HG02678 (cell line): ENCODE data around the gene GNAT2.
A peak's percentile ranks its signal among the peaks of the same experiment; 100 is the strongest.
"Not testable (repeated sequence)": the region's sequence is repeated elsewhere in the genome, so short reads cannot be mapped to it uniquely, and the experiment has no call there.

Experiments used
- ATAC-seq: cut with Tn5 transposase; IDR thresholded peaks from one replicate; pipeline ENCODE4 v1.9.1; 2021; ENCODE audit warnings: mild to moderate bottlenecking, moderate library complexity; ENCODE audit not compliant: unreplicated experiment

Gene GNAT2

DNA sequence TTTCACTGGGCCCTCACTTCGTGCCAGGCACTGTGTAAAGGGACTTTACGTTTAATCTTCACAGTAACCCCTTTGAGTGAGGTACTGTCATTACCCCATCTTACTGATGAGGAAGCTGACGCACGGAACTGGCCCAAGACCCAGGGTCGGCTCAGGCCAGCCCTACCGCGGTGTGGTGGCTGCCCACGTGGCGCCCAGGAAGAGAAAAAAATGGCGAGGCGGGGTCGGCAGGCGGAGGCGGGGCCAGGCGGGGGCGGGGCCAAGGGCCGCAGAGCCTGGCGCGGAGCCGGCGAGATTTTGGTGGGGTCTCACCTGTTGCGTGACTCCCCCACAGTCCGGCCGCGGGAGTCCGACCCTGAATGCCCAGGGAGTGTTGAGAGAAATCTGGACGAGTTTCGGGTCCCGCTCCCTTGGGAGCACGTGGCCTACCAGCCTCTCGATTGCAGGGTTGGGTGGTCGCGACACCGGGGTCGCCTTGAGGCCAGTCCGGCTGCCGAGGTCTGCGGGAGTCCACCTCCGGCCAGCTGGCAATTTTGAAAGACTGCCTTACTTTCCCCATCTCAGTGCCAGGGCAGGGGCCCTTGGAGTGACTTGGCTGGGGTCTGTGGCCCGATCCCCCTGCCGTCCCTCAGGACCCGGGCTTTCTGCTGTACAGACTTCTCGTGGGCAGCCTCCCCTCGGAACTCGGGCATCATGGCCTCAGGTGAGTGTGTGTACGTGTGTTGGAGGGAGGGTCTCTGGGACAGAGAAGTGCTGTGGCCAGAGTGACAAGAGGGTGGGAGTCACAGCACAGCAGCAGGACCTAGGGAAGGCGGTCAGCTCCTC is at the start of gene GNAT2, which contains the start of gene AMPD2:
Gene GNAT2, minus strand, starts transcription at position 41 of the 825 bp plus-strand sequence. CDS start 6,746 bp downstream, outside the sequence.
Gene AMPD2, plus strand, starts transcription at position 262 of the 825 bp plus-strand sequence. CDS start 1,339 bp downstream, outside the sequence.
- ATAC-seq, result peak; percentile 57

DNA sequence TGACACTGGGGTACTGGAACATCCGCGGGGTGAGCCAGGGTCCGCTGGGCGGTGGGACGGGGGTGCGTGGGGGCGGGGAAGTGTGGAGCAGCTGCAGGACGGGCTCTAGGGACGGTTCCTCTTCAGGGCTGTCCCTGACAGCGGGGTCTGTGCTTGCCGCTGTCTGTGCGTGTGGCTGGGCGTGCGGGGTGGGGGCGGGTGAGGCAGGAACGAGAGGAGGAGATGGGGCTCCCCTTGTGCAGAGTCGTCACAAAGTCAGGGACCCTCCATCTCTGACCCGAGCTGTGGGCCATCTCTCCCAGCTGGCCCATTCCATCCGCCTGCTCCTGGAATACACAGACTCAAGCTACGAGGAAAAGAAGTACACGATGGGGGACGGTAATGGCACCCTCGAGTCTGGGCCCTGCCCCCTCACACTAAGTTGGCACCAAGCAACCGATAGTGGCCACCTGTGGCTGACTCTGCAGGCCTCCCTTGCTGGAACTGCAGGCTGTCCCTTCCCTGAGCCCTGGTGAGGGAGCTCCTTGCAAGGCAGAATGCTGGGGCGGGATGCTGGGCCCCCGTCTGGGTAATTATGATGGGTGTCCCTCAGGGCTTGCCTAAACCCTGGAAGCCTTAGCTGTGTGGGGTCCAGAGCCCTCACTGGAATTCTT is 48.8 kb upstream of the GNAT2 start:
- no peak for ATAC-seq

DNA sequence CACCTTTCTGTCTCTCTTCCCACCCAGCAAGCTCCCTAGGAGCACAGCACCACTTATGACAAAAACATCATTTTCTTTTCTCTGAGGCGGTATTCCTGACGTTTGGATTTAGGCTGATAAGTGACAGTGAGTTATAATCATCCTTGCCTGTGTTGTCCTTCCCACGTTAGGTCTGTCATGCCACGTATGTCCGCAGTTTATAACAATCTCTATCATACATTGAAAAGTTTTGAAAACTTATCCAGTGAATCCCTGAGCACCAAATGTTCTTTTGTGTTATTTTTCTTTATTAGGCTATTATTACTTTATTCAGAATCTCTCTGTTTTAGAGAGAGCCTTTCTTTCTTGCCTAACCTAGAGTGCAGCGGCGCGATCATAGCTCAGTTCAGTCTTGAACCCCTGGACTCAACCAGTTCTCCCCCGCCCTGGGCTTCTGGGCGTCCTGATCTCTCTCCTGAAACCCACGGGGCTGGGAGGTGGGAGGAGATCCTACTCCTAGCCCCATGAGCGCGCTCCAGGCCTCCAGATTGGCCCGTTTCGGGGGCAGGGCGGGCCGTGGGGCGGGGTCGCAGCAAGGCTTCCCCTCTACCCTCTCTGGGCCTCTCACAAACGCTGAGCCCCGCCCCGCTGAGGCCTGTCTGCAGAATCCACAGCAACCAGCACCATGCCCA is 48.2 kb upstream of the GNAT2 start, which contains the start of gene GSTM2:
Gene GSTM2, plus strand, starts transcription at position 606 of the 671 bp plus-strand sequence. Its CDS starts 59 bp downstream, at position 665.
- peak; percentile 98 for ATAC-seq

DNA sequence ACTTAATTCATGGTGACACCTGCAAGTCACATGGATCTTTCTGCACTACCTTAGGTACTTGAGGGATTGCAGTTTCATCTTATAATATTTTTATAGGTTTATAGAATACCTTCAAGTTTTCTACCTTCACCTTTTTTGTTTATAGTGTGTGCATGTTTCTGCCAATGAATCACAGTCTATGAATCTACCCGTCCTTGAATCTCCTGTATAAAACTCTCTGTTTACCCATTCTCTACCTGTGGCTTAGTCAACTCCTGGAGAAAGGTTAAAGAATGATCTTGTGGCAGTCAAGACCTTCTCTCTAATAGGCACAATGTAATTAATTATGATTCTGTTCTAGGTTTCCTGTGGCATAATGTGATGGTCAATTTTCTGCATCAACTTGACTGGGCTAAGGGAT is 45.3 kb upstream of the GNAT2 start:
- no peak for ATAC-seq

DNA sequence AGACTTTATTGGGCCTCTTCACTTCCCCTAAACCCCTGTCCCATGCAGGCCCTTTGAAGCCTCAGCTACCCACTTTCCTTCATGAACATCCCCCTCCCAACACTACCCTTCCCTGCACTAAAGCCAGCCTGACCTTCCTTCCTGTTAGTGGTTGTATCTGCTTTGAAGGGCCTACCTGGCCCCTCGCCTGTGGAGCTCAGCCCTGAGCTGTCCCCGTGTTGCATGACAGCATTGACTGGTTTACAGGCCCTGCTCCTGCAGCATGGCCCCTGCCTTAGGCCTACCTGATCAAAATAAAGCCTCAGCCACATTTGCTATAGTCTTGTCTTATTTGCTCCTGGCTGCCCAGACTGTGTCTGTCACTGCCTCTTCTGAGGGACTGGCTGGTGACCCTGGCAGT is 42.0 kb upstream of the GNAT2 start:
- no peak for ATAC-seq

DNA sequence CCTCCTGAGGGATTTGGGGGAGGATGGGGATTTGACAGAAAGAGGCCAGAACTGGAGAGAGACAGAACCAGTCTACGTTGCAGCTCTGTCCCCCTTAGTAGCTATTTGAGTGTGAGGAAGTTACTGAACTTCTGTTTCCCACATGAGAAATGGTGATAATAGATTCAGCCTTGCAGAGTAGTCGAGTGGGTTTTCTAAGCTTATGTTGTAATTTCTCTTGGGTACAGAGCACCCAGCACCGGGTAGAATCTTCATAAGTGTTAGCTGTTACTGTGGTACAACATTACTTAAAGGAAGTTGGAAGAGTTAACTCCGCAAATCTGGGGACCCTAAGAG is 41.2 kb upstream of the GNAT2 start:
- not testable (repeated sequence) for ATAC-seq

DNA sequence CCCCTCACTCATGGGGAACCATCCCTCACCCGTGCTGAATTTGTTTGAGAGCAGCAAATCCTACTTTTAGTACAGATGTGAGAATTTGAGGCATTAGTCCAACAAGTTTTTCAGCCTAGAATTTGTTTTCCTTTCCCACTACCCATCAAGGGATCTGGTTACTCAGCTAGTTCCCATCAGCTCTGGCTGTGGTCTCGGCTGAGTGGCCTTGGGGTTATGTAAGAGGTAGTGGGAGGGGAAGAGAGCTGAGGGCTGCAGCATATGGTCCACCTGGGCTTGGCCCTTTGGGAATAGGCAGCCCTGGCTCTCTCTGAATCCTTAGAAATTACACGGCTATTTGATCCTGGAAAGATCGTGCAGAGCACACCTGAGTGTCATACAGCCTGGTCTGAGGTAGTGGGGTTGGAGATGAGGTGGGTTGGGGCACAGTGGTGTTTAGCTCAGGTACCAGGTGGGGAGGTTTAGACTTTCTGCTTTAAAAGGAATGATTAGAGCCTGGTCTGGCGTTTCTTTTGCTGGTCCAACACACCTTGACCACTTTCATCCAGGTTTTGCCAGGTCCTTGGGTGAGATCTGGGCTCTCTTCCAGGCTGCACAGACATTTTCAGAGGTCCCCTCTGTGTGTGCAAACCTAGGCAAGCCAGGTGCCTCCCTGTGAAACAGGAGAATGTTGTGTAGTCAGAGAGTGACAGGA is 40.7 kb upstream of the GNAT2 start:
- no peak for ATAC-seq

DNA sequence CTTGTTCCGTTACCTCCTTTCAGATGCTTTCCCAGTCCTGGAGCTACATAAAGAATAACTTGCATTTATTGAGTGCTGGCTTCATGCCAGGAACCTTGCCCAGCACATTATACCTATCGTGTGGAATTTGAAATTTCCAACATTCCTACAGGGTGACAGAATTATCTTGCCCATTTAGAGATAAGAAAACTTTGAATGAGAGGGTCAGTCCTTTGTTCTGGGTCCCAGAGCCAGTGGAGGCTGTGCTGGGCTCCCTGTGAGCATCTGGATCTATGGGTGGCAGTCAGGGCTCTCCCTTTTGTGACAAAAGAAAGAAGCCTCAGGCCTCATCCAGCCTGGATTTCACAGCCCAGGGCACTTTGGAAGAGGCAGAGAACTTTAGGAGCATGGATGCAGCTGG is 39.7 kb upstream of the GNAT2 start:
- ATAC-seq, result no peak

DNA sequence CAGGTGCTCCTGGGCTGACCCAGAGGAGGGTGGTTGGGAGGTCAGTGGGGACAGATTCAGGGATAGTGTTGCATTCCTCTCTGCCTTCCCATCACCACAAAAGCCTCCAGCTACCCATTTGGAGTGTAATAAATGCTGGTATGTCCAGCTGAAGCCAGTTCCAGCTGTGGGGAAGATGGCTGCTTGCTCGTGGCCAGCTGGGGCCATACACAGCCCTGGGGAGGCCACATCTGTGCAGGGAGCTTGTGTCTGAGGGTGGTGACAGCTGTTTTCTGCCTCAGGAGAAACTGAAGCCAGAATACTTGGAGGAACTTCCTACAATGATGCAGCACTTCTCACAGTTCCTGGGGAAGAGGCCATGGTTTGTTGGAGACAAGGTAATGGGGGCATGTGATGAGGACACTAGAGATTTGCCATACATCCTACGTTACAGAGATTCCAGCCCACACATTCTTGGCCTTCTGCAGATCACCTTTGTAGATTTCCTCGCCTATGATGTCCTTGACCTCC is 39.2 kb upstream of the GNAT2 start:
- ATAC-seq, result no peak

DNA sequence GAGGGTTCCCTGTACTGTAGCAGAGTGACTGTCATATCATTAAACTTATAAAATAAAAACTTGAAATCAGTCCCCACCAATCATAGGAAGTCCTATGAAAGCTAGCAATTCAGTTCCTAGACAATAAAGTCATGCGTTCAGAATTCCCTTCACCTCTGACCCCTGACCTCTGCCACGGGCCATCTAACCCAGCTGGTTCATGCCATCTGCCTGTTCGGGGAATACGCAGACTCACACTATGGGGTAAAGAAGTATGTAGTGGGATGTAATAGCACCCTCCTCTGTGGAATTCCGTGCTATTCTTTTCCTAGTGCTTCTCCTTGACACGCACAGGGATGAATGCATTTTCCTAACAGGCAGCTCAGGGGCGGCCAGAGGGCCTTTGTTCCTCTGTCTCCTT is 38.6 kb upstream of the GNAT2 start:
- no peak for ATAC-seq

DNA sequence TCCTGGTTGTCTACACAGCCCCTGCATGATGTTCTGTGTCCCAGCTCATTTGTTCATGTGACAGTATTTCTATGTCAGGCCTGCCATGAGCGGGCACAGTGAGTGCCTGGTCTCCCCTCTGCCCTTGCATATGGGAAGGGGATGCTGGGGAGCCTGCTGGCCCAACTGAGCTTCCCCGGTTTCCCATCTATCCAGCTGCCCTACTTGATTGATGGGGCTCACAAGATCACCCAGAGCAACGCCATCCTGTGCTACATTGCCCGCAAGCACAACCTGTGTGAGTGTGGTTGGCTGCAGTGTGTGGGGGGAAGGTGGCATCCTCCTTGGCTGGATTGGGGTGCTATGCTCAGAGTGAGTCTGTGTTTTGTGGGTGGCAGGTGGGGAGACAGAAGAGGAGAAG is 38.0 kb upstream of the GNAT2 start:
- no peak for ATAC-seq

DNA sequence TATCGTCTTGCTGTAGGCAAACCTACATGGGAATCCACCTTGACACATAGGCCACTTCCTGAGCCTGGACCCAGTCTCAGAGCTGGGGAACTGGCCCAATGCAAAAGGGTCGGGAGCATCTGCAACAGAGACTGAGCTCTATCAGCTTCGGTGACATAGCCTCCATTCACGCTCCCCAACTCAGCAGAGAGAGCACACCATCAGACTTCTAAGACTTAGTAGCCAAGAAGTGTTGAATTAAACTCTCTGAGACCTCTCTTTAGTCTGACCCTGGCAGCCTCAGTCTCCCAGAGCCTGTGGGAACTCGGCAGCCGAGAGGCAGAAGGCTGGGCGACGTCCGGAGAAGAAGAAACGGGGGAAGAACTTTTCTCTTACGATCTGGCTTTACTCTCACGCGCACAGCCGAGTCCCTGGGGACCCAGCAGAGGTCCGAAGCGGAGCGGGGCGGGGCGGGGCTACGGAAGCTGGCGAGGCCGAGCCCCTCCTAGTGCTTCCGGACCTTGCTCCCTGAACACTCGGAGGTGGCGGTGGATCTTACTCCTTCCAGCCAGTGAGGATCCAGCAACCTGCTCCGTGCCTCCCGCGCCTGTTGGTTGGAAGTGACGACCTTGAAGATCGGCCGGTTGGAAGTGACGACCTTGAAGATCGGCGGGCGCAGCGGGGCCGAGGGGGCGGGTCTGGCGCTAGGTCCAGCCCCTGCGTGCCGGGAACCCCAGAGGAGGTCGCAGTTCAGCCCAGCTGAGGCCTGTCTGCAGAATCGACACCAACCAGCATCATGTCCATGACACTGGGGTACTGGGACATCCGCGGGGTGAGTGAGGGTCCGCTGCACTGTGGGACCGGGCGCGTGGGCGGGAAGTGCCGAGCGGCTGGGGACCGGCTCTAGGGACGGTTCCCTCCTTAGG is 36.5 kb upstream of the GNAT2 start, which contains the start of gene GSTM4:
Gene GSTM4, plus strand, starts transcription at position 485 of the 905 bp plus-strand sequence. Its CDS starts 291 bp downstream, at position 776.
- ATAC-seq, result peak; percentile 95

DNA sequence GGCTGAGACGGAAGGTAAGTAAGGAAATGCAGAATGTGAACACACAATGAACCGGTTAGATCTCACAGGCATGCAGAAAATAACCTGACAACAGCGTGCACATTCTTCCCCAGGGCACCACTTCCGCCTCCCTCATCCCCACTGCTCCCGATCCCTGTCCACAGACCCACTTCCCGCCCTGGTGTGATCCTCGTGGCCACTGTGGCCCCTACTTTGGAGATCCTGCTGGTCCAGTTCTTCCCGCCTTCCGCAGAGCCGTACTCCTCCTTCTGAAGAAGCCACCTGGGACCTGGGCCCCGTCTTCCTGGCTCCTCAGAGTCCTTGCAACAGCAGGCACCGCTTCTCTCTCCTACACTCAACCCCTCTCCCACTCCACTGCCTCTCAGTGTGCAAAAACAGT is 35.1 kb upstream of the GNAT2 start:
- no peak for ATAC-seq

DNA sequence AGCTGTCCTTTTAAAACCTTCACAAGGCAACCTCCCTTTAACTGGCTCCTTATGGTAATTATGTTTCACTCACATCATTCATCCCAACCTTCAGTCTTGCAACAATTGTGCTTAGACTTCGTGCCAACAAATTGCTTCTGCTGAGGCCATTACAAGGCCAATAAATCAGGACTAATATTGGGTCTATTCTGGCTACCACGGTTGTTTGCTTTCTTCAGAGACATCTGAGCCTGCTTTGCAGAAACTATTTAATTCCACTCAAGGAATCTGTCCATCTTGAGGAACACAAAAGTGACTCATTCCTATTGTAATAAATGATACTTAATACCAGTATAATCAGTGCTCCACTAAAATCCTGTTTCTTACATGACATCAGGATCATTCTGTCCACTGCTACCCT is 33.9 kb upstream of the GNAT2 start:
- ATAC-seq, result no peak

DNA sequence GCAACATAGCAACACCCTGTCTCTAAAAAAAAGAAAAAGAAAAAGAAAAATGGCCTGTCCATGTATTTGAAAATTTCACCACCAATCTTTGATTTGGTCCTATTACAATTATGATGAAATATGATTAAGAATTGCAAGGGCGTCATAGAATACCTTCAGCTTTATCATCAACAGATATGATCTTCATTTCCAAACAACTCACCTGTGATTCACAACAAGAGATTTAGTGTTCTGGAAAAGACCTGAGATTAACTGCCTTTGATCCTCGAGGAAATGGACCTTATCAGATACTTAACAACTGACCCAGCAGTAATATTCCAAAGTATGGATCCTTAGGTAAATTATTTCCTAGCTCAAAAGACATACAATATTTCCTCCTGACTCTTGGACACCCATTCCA is 33.0 kb upstream of the GNAT2 start:
- ATAC-seq, result no peak

DNA sequence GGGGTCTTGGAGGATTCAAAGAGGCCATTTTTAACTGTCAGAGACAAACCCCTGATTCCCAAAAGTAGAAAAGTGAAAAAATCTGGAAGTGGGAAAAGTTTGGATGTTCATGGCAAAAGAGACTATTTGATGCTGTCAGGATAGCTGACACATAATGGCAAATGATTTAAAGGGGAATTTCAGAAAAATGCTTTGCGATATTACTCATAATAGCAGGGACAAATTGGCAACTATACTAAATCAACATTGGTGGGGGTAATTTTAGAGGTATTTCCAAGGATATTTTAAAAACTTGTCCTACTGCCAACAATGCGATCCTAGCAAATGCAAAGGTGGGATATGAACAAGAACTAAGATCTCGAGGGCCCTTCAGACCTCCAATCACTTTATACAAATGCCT is 31.2 kb upstream of the GNAT2 start:
- ATAC-seq, result no peak

DNA sequence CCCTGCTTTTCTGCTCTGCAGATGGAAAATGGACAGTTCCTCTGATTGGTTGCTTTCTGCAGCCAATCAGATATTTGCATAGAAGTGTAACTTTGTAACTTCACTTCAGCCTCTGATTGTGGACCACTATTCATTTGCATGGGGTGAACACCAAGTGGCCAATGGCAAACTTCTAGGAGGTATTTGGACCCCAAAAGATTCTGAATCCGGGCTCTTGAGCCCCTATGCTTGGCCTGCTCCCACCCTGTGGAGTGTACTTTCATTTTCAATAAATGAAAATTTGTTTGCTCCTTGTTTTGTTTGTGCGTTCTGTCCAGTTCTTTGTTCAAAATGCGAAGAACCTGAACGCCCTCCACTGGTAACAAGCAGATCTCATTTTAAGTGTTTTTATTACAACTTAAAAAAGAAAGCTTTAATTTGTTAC is 30.1 kb upstream of the GNAT2 start:
- no peak for ATAC-seq

DNA sequence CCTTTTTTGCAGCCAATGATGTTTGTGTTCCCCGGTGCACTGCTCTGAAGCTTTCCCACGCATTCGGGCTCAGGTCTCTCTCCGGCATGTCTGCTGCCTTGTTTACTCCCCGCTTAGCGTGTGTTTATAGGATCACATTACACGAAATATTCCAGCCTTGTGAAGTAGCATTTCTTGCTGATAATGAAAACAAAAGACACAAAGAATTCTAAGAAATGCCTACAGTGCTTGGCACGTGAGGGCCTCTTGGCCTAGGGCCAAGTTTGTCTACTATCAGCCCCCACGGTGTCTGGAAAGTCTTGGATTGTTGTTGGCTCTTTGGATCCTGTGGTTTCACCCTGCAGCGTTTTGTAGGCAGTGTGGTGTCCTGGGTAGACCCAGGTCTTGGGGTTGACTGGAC is 25.3 kb upstream of the GNAT2 start:
- no peak for ATAC-seq

DNA sequence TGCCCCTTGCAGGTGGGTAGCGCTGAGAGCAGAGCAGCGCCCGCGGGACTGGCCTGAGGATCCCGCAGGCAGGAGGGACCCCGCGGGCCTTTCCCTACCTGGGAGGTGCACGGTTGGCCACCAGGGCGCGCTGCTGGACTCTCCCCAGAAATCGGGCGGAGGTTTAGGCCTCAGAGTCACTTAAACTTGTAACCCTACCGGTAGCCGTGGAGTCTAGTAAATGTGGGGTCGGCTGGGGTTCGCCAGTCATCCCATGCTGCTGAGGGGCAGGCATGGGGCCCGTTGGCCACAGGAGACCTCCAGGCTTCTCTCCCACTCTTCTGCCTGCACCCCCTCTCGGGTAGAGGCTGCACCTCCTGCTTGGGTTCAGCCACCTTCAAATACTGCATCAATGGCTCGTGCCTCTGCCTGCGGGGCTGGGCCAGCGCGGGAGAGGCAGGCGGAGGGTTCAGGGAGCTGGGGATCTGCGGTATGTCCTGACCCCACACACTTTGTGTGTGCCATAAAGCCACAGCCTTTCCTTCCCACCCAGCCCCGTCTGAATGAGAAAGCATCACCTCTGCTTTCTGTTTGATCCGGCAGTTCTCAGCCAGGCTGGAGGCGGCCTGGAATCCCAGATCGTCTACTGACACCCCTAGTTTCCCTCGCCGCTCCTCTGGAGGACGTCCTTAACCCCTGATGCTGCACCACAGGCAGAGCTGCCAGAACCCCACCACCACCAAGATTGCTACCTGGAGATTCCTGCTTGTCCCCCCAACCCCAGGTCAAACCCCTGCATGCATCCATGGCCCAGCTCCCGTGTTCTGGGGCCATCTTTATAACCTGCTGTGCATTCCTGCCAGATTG is 24.2 kb upstream of the GNAT2 start:
- peak; percentile 86 for ATAC-seq
